ENCODE data around the gene PRSS23. TPM values are rescaled to one million over a fixed set of nuclear protein-coding genes. Genes with fewer than 3 reads are reported as not detected.

Gene PRSS23
- total and polyA plus RNA-seq, 10 of the 15 experiments (the other 5 are each of a cell fraction or from before 2014, with no cell fraction given) = 0.03 to 0.39 (median 0.16) TPM; not detected in 5

GRCh38 chr11:86787656-86788055 lies 12.7 kb upstream of the PRSS23 start:
- no peaks in the 10 kb centered on the region for H3K27me3 ChIP-seq (replicated peaks in 1 of 2; ENCODE audit: control insufficient read depth in 2 of 2, insufficient read depth in 2 of 2, low read length in 1 of 2)
- ChIA-PET POLR2A (no interaction called here), CTCF (no interaction called here), RAD21 (ENCODE audit: unreplicated experiment) (no interaction called here), SMC1A (ENCODE audit: uncharacterized antibody, unreplicated experiment) (no interaction called here)
- no peak overlapping the region for H3K4me2 ChIP-seq (ENCODE audit: control insufficient read depth, insufficient read depth)
- H3K79me2 ChIP-seq (ENCODE audit: control insufficient read depth, insufficient read depth, low read length) = no peaks in the 10 kb centered on the region
- no peaks in the 10 kb centered on the region for H3K4me1 ChIP-seq (ENCODE audit: control insufficient read depth, insufficient read depth, low read length)
- FAIRE-seq (no peak), DNase-seq (ENCODE audit: low read depth, low spot score) (no peak), ATAC-seq (no peak)
- H3K36me3 ChIP-seq (ENCODE audit: control insufficient read depth in 2 of 2, insufficient read depth in 2 of 2, low read length in 1 of 2) = no peaks in the 10 kb centered on the region
- no peaks in the 10 kb centered on the region for H4K20me1 ChIP-seq (ENCODE audit: control insufficient read depth, insufficient read depth)
- BruUV-seq (replicated peaks) = no TSS peak
- no peak overlapping the region for H3K9ac ChIP-seq (ENCODE audit: control insufficient read depth, insufficient read depth, low read length)
- intact Hi-C loops (cut with micrococcal nuclease; ENCODE audit: unreplicated experiment) (no loop called here), in situ Hi-C loops (cut with MboI) (no loop called here)
- H2AFZ ChIP-seq (ENCODE audit: control insufficient read depth, low read depth, low read length) = no peak overlapping the region
- no peaks in the 10 kb centered on the region for H3K9me3 ChIP-seq (replicated peaks; ENCODE audit: control insufficient read depth, insufficient read depth, low read length)
- no peak overlapping the region for H3K4me3 ChIP-seq
- TF ChIP-seq CTCF (IDR thresholded peaks at IDR 0.05 in 2 of 3, conservative IDR thresholded peaks at IDR 0.05 in 1 of 3; ENCODE audit: control insufficient read depth in 2 of 3, extremely low read depth in 1 of 3, insufficient read depth in 1 of 3, low read depth in 3 of 3, low read length in 3 of 3) (no peak), YBX1 (IDR thresholded peaks at IDR 0.05) (no peak), PML (IDR thresholded peaks at IDR 0.05; ENCODE audit: low read length) (no peak), ATF2 (IDR thresholded peaks at IDR 0.05; ENCODE audit: low read length) (no peak), PKNOX1 (IDR thresholded peaks at IDR 0.05) (no peak), CHD1 (IDR thresholded peaks at IDR 0.05; ENCODE audit: low read depth, low read length) (no peak)
- H3K27ac ChIP-seq (ENCODE audit: control insufficient read depth, insufficient read depth) = no peak overlapping the region
